NCI-H524 treated with DMSO at 0.1 percent for 48 hours (cell line): ENCODE results near the gene ADAMTS17.

ENCODE experiments used
- DNase-seq: peaks from one replicate; lab custom pipeline; 2025; lab: John Stamatoyannopoulos, UW

The ADAMTS17 gene

DNA sequence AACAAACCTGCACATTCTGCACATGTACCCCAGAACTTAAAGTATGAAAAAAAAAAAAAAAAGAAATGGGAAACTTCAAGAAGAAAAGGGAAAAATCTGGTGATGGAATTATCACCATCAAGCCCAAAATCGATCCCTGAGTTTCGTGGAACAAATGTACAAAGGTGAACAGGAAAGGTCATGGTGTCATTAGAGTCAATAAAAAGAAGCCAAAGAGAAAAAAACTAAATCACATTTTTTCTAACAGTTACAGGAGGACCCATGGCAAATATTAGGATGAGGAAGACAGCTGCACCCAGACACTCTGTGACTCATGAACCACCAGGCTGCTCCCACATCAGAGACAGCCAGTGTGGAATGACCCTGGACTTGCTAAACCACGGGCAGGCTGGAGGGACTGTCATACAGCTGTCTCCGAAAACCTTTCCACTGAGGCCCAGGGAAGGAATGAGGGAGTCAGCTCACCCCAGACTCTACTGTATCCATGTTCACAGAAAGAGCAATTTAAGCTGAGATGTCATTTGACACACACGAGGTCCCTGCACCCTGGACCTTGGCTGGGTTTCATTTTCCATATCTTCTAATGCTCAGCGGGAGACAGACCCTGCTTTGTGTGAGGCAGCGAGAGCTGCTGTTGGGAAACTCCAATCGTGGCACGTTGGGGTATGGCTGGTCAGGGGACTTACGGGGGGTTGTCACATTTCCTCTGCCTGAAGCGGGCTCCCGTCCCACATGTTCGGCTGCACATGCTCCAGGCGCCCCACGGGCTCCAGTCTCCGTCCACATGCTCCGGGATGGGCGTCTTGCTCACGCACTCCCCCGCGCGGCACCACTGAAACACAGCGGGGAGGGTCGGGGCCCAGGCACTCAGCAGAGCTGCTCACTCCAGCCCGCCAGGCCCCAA lies 210.2 kb downstream of the ADAMTS17 start:
- no peak for DNase-seq

DNA sequence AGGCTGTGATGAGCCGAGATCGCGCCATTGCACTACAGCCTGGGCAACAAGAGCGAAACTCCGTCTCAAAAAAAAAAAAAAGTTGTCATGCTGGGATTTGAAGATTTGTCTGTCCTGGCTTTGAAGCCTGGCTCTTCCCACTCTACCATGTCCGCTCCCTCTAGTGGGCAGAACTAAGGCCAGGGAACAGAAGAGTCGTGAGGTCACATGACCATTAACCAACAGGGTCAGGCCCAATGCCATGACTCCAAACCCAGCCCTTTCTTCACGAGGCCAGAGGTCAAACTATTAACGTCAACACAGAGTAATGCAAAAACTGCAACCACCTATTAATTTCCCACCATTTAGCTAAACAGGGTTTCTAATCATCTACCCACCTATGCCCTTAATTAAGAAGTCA lies 212.1 kb downstream of the ADAMTS17 start:
- DNase-seq, result no peak

DNA sequence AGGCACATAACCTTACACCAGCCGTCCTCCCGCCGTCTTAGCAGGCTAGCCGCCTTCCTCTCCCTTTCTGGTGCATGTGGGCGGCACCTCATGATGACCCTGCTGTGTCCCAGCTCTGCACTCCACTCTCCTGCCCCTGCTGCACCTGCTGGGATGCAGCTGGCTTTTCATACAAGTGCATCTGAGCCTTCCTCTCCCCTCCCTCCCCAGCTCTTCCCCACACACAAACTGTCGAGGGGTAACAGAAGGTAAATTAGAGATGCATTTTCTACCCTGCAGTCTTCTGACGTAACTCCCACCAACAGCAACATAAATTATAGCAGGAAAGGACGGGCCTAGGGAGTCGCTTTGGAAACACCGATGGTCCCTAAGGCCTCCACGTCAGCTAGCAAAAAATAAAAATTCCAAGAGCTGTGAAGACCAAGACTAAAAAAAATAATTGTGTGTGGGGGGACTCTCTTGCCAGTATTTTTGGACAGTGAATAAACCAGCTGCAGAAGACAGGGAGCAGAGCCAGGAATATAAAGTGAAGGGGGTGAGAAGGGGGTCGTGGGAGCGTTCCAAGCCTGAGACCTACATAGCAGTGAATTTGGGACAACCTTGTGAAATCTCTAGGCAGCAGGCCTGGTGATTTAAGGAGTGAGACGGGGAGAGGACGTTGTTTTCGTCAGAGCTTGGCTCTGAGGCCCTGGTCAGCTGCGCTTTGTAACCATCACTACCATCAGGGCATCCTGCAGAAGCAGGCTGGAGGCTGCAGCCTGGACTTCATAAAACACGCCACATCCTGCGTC lies 216.2 kb downstream of the ADAMTS17 start:
- DNase-seq, result peak; percentile 79

DNA sequence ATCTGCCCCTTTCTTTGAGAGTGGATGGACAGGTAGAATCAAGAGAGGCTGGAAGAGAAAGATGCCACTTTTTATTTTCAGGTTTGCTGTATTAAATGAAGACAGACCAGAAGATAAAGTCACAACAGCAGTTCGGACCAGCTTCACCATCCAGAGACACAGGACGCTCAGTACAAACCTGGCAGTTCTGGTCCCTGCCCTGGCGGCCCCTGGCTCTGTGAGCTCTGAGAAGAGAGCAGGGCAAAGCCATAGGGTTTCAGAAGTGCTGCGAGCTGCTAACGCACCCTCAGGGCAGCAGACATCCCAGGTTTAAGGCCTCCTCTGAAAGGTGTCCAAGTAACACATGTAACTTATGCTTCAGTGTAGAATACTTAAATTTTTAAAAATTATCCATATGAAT lies 216.8 kb downstream of the ADAMTS17 start:
- no peak for DNase-seq

DNA sequence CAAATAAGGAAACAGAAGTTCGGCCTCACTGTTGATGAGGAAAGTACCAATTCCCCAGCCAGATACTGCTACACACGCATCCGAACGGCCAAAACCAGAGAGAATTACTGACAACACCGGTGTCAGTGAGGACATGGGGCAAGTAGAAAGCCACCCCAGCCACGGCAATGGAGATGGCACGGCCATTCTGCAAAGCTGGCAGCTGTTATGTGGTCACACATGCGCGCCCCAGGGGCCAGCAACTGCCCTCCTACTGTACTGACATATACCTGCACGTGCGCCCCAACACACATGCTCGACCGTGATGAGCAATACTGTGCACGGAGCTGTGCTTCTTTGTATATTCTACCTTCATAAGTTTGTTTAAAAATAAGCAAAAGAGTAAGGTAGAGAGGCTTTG lies 217.4 kb downstream of the ADAMTS17 start:
- no peak for DNase-seq

DNA sequence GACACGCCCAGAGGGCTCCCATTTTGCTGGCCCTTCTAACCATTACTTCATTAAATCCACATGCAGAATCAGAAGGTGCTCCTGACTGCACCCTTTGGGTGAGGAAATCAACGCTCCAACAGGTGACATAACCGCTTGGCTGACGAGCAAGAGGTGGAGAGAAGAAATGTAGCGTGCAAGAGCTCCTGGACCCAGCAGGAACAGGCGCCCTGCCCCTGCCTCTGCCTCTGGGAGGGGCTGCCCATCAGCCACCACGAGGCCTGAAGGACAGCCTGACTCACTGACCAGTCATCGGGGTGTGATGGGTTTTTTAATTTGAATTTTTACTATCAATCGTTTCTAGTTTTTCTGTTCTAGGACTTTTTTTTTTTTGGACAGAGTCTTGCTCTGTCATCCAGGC lies 218.2 kb downstream of the ADAMTS17 start:
- DNase-seq, result no peak

DNA sequence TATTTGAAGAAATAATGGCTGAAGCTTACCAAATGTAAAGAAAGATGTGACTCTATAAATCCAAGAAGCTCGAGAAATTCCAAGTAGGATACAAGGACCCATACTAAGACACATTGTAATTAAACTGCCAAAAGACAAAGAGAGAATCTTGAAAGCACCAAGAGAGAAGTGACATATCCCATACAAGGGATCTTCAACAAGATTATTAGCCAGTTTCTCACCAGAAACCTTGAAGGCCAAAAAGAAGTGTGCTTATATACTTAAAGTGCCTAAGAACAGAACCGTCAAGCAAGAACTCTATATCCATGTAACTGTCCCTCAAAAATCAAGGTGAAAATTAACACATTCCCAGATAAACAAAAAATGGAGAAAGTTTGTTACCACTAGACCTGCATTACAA lies 220.5 kb downstream of the ADAMTS17 start:
- no peak for DNase-seq

DNA sequence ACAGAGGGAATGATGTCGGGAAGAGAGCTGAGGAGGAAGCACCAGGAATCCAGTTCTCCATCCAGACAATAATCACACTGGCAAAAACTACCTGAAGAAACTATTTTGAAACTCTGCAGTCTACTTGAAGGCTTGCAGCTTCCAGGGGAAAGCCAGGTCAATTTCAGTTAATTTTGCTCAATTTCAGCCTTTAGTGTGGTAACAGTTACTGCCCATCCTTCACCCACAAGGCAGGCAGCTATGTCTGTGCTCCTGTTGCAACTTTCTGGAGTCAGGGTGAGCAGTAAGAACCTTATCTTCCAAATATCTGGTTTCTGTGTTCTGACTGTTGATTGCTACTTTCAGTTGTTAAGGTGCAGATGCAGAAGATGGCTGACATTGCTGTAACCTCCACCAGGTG lies 221.7 kb downstream of the ADAMTS17 start:
- no peak for DNase-seq

DNA sequence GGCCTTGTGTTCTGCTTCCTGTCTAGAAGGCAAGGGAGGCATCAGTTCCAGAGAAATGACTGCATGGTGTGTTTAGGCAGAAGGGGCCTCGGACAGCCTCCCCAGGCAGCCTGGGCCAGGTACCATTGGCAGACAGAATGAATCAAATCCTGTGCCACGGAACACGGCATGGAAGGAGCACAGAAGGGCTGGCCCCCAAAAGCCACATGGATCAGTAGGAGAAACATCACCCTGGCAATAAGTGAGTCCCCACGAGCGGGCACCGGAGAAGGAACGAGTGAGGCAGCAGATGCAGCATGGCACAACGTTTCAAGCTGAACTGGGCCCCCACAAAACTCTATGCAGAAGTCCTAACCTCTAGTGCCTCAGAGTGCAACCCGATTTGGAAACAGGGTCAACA lies 223.2 kb downstream of the ADAMTS17 start:
- no peak for DNase-seq

DNA sequence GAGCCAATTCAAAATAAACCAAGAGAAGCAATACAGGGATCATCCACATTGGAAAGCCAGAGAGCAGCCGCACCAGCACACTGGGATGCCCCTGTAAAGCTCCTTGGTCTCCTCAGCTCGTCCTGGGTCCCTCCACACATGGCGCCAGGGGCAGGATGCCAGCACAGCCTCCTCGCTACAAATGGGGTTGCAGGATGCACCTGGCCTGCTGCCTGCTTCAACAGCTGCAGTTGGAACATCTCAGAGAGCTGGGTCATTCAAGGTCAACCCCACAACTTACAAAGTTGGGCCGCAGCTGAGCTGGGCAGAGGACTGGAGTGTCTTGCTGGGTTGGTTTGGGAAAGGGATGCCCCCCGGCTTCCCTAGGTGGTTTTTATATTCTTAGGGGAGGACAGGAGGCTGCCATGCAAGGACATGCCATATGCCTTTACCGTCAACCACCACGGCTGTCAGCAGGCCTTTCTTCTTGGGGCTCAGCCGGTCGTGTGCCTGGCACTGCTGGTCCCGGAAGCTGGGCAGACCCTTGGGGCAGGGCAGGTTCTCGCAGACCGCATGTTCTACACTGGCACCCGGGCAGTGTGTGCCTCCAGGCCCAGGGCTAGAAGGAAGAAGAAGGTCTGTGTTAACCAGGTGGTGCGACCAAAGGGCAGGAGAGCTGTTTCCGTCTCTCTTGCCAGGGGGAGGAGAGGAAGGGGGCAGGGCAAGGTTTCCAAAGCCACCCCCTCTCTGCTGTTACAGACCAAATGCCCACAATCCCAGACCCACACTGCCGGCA lies 225.2 kb downstream of the ADAMTS17 start:
- no peak for DNase-seq

DNA sequence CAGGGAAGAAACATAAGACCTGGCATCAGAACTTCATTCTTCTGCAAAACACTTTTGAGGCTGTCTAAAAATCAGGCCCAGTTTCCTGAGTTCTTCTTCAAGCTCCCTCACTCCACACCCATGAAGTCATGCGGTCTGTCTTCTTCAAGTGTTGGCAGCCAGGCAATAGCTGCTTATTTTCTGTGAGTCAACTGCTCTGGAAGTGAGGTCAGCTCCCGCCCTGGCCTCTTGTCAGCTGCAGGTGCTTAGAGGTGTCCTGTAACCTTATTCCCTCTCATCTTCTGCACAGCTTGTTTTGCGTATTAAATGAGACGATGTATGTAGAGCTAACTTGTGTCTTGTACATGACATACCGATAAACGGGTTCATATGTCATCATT lies 226.1 kb downstream of the ADAMTS17 start:
- DNase-seq, result no peak

DNA sequence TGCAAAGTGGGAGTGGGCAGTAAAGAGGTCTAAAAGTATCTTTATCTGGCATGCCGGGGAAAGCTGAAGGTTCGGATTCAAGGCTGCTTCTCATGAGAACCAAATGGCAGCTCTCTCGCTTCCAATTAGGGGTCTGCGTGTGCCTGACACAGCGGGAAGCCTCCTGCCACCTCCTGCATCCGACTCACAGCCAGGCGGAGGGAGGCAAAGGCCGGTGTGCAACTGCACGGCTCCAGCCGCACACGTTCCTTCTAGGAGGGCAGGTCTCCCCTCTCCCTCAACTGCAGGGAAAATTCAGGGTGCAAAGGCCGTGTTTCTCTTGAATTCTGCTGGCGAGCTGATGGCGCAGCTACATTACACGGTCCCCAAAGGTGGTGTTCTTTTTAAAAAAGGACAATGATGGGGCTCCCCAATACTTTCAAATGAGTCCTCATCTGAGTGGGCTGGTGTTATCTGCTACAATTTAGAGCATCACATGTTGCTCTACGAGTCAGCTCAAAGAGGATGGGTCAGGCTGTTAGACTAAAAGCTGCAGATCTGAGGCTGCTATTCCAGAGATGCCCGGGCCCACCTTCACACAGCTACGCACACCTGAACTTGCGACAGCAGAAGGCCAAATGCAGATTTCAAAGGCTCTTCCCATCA lies 226.6 kb downstream of the ADAMTS17 start:
- DNase-seq, result no peak

DNA sequence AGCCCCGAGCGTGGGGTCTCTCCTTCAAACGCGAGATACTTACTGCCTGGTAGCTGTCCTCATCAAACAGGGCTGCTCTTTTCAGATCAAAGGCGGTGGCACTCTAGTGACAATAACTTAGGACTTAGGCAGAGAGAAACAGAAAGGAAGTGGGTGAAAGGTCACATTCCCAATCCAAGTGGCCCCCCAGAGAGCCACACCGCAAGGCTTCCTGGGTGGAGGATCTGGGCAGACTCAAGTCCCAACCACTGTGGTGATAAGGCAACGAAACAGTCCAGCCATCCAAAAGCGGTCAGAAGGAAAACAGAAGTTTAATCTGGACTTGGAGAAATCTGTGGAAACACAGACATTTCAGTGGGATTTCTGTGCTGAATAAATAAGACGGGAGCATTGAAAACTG lies 227.2 kb downstream of the ADAMTS17 start:
- DNase-seq, result no peak

DNA sequence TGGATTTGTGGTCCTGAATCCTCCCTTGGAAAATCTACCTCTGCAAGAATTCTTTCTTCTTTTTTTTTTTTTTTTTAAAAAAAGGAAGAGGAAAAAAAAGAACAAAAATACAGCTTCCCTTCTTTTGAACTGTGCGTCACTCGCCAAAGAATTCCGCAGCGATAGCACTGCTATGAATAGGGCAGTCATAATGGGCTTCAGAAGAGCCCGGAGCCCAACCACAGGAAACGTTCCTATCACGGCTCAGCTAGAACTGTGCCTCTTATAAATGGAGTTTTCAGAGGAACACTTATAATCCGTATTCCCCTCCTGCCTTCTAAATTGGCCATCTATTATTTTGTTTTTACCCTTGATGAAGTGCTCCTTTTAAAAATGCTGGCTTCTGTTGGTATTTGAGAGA lies 227.7 kb downstream of the ADAMTS17 start:
- DNase-seq, result no peak

DNA sequence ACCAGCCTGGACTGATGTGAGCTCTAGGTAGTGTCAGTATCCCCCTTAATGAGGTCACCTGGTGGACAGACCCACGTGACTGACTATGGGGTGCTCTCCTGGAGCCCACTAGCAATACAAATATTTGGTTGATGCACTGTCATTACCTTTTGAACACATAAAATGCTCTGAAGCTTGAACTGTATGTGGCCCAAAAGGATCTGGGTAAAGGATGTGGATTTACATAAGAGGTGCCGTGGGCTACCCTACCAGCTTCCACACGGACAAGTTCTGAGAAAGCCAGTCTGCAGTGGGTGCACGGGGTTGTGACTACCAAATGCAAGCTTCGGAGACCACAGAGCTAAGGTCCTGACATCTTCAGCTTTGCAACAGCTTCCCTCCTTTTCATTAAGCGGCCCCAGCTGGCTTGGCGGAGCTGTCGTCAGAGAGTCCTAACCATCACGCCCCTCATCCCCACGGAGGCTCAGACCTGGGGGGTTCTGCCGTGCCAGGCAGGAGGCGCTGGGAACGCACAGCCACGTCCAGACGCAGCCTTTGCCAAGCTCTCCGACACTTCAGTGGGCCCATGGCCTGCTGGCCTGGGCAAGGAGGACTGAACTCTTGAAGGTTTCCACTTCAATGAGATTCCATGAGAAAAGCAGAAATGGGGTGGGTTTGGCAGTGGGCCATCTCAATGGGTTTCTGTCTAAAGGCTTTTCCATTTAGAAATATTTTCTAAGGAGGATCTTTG lies 228.3 kb downstream of the ADAMTS17 start:
- no peak for DNase-seq

DNA sequence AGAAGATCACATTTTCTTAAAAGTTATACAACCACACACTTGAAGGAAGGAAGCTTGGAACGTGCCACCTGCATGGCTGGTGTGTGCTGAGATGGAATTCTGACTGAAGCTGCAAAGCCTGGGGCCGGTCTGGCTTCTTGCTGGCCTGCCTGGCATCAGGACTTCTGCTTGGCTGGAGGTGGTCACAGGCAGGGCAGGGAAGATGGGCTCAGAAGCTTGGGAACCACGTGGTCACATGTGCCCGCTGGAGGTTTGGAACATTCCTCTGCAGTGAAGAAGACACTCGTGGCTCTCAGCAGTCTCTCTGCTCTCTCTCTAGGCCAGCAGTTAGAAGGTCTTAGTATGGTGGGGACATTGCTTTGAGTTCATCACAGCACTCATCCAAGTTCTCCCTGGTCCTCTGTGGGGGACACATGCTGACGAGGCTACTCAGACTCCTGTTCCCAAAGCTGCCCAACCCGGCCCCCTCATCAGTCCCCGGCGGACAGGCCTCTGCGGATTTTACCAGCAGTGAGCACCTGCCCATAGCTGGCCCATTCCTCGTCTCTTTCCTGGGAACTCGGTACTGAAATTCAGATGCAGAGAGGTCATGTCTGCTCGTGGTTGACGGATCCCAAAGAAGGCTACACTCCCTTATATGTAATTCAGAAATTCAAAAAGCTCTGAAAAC lies 229.0 kb downstream of the ADAMTS17 start:
- DNase-seq, result no peak

DNA sequence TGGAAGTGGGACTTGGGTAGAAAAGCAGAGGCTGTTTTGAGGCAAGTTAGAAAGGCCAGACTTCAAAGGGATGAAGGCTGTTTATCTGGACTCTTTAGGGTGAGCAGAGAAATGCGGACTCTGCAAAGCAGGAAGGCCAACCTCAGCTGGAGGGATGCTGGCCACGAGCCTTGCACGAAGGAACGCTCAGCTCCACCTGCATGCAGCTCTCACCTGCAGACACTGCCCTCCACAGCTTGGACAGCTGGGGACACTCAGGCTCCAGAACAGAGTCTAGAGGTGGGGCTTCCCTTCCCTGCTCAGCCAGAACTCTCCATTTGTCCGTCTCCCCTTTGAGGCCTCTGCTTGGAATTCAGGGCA lies 229.7 kb downstream of the ADAMTS17 start:
- no peak for DNase-seq

DNA sequence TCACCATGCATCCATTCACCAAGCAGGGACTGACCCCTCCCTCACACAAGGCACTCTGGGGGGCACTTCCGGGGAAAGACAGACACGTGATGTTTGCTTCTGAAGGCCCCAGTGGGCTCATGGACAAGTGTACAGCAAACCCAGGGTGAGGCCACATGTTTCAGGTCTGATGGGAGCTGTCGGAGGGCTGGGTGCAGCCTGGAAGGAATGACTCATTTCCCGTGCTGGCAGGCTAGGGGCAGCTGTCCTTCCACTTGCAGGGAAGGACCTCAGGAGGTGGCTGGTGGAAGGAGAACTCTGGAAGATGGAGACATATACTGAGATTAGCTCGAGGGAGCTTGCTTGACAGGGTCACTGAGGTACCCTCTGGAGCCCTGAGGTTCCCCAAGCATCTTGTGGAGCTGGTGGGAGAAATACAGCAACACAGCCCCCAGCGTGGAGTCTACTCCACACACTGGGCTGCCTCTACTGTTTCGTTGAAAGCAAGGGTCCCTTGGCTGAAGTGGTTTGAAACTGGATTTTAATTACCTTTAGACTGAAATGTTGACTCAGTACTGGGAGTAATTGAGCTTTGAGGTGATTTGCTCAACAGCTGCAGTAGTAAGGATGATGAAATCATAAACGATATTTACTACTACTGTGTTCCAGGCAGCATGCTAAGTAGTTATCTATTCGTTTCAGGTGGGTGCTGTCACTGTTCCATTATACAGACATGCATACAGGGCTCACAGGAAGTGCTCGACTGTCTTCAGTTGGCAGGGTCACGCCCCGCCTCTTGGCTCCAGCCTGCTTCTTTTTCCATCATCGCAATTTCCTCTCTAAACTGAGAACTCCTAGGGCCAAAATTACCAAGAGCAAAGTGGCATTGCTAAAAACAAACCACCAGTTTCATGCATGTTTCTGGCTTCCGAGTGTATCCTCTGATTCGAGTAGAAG lies 230.4 kb downstream of the ADAMTS17 start:
- DNase-seq, result no peak

DNA sequence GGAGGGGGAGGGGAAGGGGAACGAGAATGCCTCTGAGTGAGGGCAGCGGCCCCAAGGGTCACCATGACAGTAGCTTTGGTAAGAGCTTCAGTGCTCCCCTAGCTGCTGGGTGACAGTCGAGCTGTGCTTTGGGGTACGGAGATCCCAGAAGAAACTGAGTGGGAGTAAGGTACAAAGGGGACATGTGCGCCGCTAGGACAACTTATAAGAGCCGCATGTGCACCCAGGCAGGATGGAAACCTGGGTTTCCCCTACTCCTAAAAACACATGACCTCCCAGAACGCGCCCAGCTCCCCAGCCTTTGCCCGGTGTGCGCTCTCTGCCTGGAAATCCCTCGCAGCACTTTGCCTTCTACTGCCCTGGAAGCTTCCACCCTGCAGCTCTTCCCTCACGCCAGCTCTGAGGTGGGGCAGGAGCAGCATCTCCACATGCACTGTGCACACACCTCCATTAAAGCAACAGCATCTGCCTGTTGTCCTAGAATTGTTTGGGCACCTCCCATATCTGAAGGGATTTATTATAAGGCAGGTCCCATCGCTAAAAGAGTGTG lies 232.2 kb downstream of the ADAMTS17 start:
- no peak for DNase-seq
